IMR-90 (cell line): Measurements from ENCODE around the gene SEC22B. TPM values are rescaled to one million over a fixed set of nuclear protein-coding genes. Genes with fewer than 3 reads are reported as not detected.
A peak's percentile ranks its signal among the peaks of the same experiment; 100 is the strongest.

Source experiments
- ATAC-seq: fragments of 200-7000 bp; cut with Tn5 transposase; 2 replicates; pipeline ENCODE4 v1.9.1; 2020; ENCODE audit warnings: low read depth, mild to moderate bottlenecking, moderate library complexity
- Bru-seq: library from RNA; stranded (reverse); fragments of 400-500 nt; gene quantifications from one replicate; lab custom pipeline; 2021; lab: Mats Ljungman, UMichigan
- BruChase-seq, 2 experiments: library from RNA; stranded (reverse); fragments of 400-500 nt; gene quantifications; one replicate each; lab custom pipeline; 2021; lab: Mats Ljungman, UMichigan
- BruUV-seq: library from RNA; stranded (reverse); fragments of 400-500 nt; replicated peaks from 2 replicates; lab custom pipeline; 2021; lab: Mats Ljungman, UMichigan
- CTCF ChIA-PET: fragments of 300-600 bp; formaldehyde crosslinking; extraction: SDS; loops from one replicate; lab custom pipeline; 2021; ENCODE audit warnings: antibody characterized with exemption; lab: Yijun Ruan, JAX
- POLR2A ChIA-PET: fragments of 300-600 bp; sonication (Branson Sonifier 250); formaldehyde crosslinking; loops from one replicate; lab custom pipeline; 2022; ENCODE audit warnings: antibody characterized with exemption; ENCODE audit not compliant: unreplicated experiment; lab: Charles Lee
- DNase-seq: peaks from one replicate; pipeline ENCODE4 v3.0.0; 2013
- H2AFZ ChIP-seq: replicated peaks from 2 replicates; pipeline ENCODE3; 2013; ENCODE audit warnings: low read length, mild to moderate bottlenecking; ENCODE audit not compliant: poor library complexity
- H2AK5ac ChIP-seq: 2 replicates; pipeline ENCODE4 v1.6.1; 2013; ENCODE audit warnings: low read depth, low read length, inconsistent platforms
- H2AK9ac ChIP-seq: replicated peaks from 2 replicates; pipeline ENCODE3; 2013; ENCODE audit warnings: mild to moderate bottlenecking, low read depth, low read length, moderate library complexity; ENCODE audit not compliant: poor library complexity
- H2BK120ac ChIP-seq: 2 replicates; pipeline ENCODE4 v1.6.1; 2013; ENCODE audit warnings: low read depth, low read length, inconsistent platforms
- H2BK15ac ChIP-seq: 3 replicates; pipeline ENCODE4 v1.6.1; 2013; ENCODE audit warnings: low read depth, low read length, inconsistent platforms
- H2BK20ac ChIP-seq: 2 replicates; pipeline ENCODE4 v1.6.1; 2013; ENCODE audit warnings: low read depth, mild to moderate bottlenecking, inconsistent platforms, low read length, moderate library complexity
- H2BK5ac ChIP-seq: 2 replicates; pipeline ENCODE4 v1.6.1; 2013; ENCODE audit warnings: mild to moderate bottlenecking, low read depth, low read length, inconsistent platforms; ENCODE audit not compliant: poor library complexity, severe bottlenecking
- H3K14ac ChIP-seq: replicated peaks from 2 replicates; pipeline ENCODE4 v1.6.1; 2013; ENCODE audit warnings: low read depth, low read length, inconsistent platforms
- H3K18ac ChIP-seq: 2 replicates; pipeline ENCODE4 v1.6.1; 2013; ENCODE audit warnings: low read depth, low read length, control low read depth
- H3K23ac ChIP-seq: 2 replicates; pipeline ENCODE4 v1.6.1; 2013; ENCODE audit warnings: low read depth, low read length, inconsistent platforms
- H3K27ac ChIP-seq: 2 replicates; pipeline ENCODE4 v1.5.1; 2013; ENCODE audit warnings: mild to moderate bottlenecking, control low read depth, low read length; ENCODE audit not compliant: insufficient read depth
- H3K27me3 ChIP-seq: 2 replicates; pipeline ENCODE4 v1.6.1; 2013; ENCODE audit warnings: low read length; ENCODE audit not compliant: control insufficient read depth, insufficient read depth
- H3K36me3 ChIP-seq: 2 replicates; pipeline ENCODE4 v1.6.1; 2013; ENCODE audit warnings: low read length, mixed read lengths; ENCODE audit not compliant: control insufficient read depth, insufficient read depth
- H3K4ac ChIP-seq: 2 replicates; pipeline ENCODE4 v1.6.1; 2013; ENCODE audit warnings: low read depth, low read length, inconsistent platforms
- H3K4me1 ChIP-seq: 2 replicates; pipeline ENCODE4 v1.6.1; 2013; ENCODE audit warnings: low read length, mixed read lengths; ENCODE audit not compliant: control insufficient read depth, insufficient read depth
- H3K4me2 ChIP-seq: 2 replicates; pipeline ENCODE4 v1.6.1; 2013; ENCODE audit warnings: low read depth, mild to moderate bottlenecking, control low read depth, low read length, moderate library complexity
- H3K4me3 ChIP-seq: 2 replicates; pipeline ENCODE4 v1.5.1; 2013; ENCODE audit warnings: low read depth, mild to moderate bottlenecking, control low read depth, low read length, moderate library complexity; ENCODE audit not compliant: insufficient read depth
- H3K56ac ChIP-seq: 2 replicates; pipeline ENCODE4 v1.6.1; 2013; ENCODE audit warnings: low read length, inconsistent platforms; ENCODE audit not compliant: insufficient read depth; ENCODE audit errors: extremely low read depth
- H3K79me1 ChIP-seq, 2 experiments: 2 replicates each; pipeline ENCODE4 v1.6.1; 2013; ENCODE audit warnings: low read length in 2 of 2, inconsistent platforms in 1 of 2, low read depth in 1 of 2
- H3K9ac ChIP-seq: 2 replicates; pipeline ENCODE4 v1.6.1; 2013; ENCODE audit warnings: low read depth, low read length, control low read depth
- H3K9me1 ChIP-seq: 2 replicates; pipeline ENCODE4 v1.6.1; 2013; ENCODE audit warnings: low read length, inconsistent platforms; ENCODE audit not compliant: insufficient read depth
- H3K9me3 ChIP-seq: 2 replicates; pipeline ENCODE4 v1.6.1; 2013; ENCODE audit warnings: low read length; ENCODE audit not compliant: control insufficient read depth, insufficient read depth
- H4K20me1 ChIP-seq: 2 replicates; pipeline ENCODE4 v1.6.1; 2013; ENCODE audit warnings: low read length, inconsistent platforms; ENCODE audit not compliant: insufficient read depth
- H4K5ac ChIP-seq: 2 replicates; pipeline ENCODE4 v1.6.1; 2013; ENCODE audit warnings: mild to moderate bottlenecking, low read depth, low read length, control low read depth
- H4K8ac ChIP-seq, 2 experiments: 2 replicates each; pipeline ENCODE4 v1.6.1; 2013; ENCODE audit warnings: low read depth in 2 of 2, low read length in 2 of 2, control low read depth in 1 of 2, inconsistent platforms in 1 of 2
- H4K91ac ChIP-seq: 2 replicates; pipeline ENCODE4 v1.6.1; 2013; ENCODE audit warnings: low read depth, low read length, inconsistent platforms; ENCODE audit not compliant: insufficient read depth
- BHLHE40 ChIP-seq: fragments of 150-350 bp; IDR thresholded peaks from 2 replicates; pipeline ENCODE4 v1.6.1; 2016; ENCODE audit warnings: mild to moderate bottlenecking, low read depth, low read length
- CEBPB ChIP-seq: IDR thresholded peaks from 2 replicates; pipeline ENCODE4 v1.6.1; 2012; ENCODE audit warnings: low read depth, low read length, improper control_type of control experiment
- FOS ChIP-seq: fragments of 150-350 bp; IDR thresholded peaks from 2 replicates; pipeline ENCODE4 v1.6.1; 2016; ENCODE audit warnings: low read depth, low read length
- MAZ ChIP-seq: IDR thresholded peaks from 2 replicates; pipeline ENCODE4 v1.6.1; 2012; ENCODE audit warnings: low read depth, mild to moderate bottlenecking, low read length, improper control_type of control experiment, moderate library complexity, borderline replicate concordance
- MXI1 ChIP-seq: IDR thresholded peaks from 2 replicates; pipeline ENCODE4 v1.6.1; 2012; ENCODE audit warnings: low read depth, mild to moderate bottlenecking, low read length, moderate library complexity, borderline replicate concordance
- NFE2L2 ChIP-seq: fragments of 150-350 bp; IDR thresholded peaks from 2 replicates; pipeline ENCODE4 v1.6.1; 2016; ENCODE audit warnings: low read depth, mild to moderate bottlenecking, low read length
- POLR2A ChIP-seq: IDR thresholded peaks from 2 replicates; pipeline ENCODE4 v1.6.1; 2012; ENCODE audit warnings: mild to moderate bottlenecking, low read depth, low read length
- RAD21 ChIP-seq: IDR thresholded peaks from 2 replicates; pipeline ENCODE4 v1.6.1; 2012; ENCODE audit warnings: low read length, improper control_type of control experiment
- RCOR1 ChIP-seq: IDR thresholded peaks from 2 replicates; pipeline ENCODE4 v1.6.1; 2012; ENCODE audit warnings: mild to moderate bottlenecking, low read length, improper control_type of control experiment; ENCODE audit not compliant: insufficient replicate concordance
- RFX5 ChIP-seq: IDR thresholded peaks from 2 replicates; pipeline ENCODE4 v1.8.0; 2012; ENCODE audit warnings: low read depth, mild to moderate bottlenecking, low read length, moderate library complexity
- WGBS, 2 experiments: methylation state at CpG; one replicate each; pipeline versions ENCODE4 v1.1.5 to v1.1.7; 2013; ENCODE audit warnings: missing lambda C conversion rate in 2 of 2; ENCODE audit not compliant: insufficient read length in 1 of 2; ENCODE audit errors: extremely low coverage in 2 of 2; 5-methylcytosine and 5-hydroxymethylcytosine counted together
- dilution Hi-C: fragments of 300-500 bp; cut with HindIII; formaldehyde crosslinking; loops from one replicate; pipeline ENCODE4 v1.14.3; 2018; ENCODE audit warnings: low sequenced_read_pairs; ENCODE audit not compliant: unreplicated experiment
- in situ Hi-C: fragments of 300-500 bp; cut with MboI; formaldehyde crosslinking; loops from 3 replicates; pipeline ENCODE4 v1.14.3; 2019; ENCODE audit warnings: low sequenced_read_pairs, inconsistent platforms, mixed read lengths
- intact Hi-C: fragments of 100-400 bp; cut with micrococcal nuclease; formaldehyde crosslinking; loops from 2 replicates; pipeline ENCODE4 v1.10.0; 2022
- long read RNA-seq: library from polyadenylated mRNA; unstranded; transcript quantifications from one replicate; pipeline ENCODE4 v2.0.0, GENCODE V29; 2021; ENCODE audit not compliant: unreplicated experiment
- polyA plus RNA-seq, 3 experiments: library from polyadenylated mRNA; depleted of rRNA; stranded (reverse); fragments of >200 nt; gene quantifications; 2 replicates each; pipeline ENCODE4 v1.2.3, GENCODE V29; 2012; ENCODE audit warnings: low replicate concordance in 1 of 3
- total RNA-seq: library from RNA; depleted of rRNA; stranded (reverse); fragments of >200 nt; gene quantifications from 2 replicates; pipeline ENCODE4 v1.2.3, GENCODE V29; 2012; rRNA removed
- TF ChIP-seq, protein P1 (sequence below): fragments of 150-350 bp; IDR thresholded peaks from 2 replicates; pipeline ENCODE4 v1.6.1; 2016; ENCODE audit warnings: low read depth, mild to moderate bottlenecking, low read length, moderate library complexity, borderline replicate concordance
- TF ChIP-seq, protein P2 (sequence below): conservative IDR thresholded peaks from 2 replicates; pipeline ENCODE4 v1.5.1; 2012; ENCODE audit warnings: mild to moderate bottlenecking, low read depth, low read length, improper control_type of control experiment

The SEC22B gene
- total RNA-seq (57.4 and 78.9 TPM in 2 replicates), polyA plus RNA-seq (2012; rRNA removed) (26.7 and 35.9 TPM in 2 replicates), Bru-seq, nascent RNA (percentile 98 among the genes with signal in this experiment), BruChase-seq, experiment 1, labeled RNA remaining after a 6-hour chase (percentile 99 among the genes with signal in this experiment), BruChase-seq, experiment 2, labeled RNA remaining after a 2-hour chase (percentile 99 among the genes with signal in this experiment)
- polyA plus RNA-seq (2012; cell fraction: cytosol; rRNA removed): 9.3 and 10.0 TPM in 2 replicates
- polyA plus RNA-seq (2012; cell fraction: nucleus; rRNA removed; ENCODE audit: low replicate concordance): 10.0 and 60.5 TPM in 2 replicates
- long read RNA-seq, full-length matches to known transcripts: 274 of 315 reads
- long read RNA-seq, partial matches to known transcripts: 18 of 315 reads
- long read RNA-seq, other reads (novel, unspliced or antisense): 23 of 315 reads

DNA sequence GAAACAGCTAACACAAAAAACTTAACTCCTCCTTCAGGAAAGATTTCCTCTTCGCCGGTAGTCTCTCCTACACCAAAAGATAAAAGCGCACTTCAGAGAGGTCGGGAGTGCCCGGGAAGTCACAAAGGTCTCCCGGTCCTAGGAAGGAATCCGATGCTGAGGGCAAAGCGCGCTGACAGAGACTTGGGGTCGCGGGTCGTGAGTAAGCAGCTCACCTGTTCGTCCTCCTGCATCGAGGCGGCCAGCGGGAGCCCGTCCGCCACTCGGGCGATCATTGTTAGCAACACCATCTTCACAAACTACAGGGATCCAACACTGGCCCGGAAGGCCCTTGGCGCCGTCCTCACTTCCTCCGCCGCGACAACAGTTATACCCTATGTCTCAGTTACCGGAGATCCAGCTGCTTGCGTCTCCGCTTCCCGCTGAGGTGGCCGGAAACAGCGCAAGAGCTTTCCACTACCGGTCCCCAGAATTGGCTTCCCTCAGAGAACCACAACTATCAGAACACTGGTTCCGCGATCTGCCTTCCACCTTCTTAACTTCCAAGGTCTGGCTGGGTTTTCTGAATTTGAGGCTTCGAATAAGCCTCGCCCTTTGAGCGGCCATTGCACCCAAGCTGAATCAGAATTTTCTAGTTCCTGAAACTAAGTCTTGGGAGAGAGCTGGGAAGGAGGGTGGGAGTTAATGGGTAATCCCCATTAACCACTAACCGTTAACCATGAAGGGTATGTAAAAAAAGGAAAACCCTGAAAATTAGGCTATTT, at the start of gene SEC22B:
Gene SEC22B (minus strand): TSS at position 429 of the 764 bp plus-strand sequence. CDS start 139 bp downstream, at position 290.
- Histone ChIP-seq H3K4ac (peak within 1 kb of the TSS; percentile 97), H3K14ac (peak within 1 kb of the TSS; percentile 98), H4K20me1 (no peaks in the 10 kb centered on the region), H3K79me1 (peaks cover 0 to 12% of the 10 kb centered on the region in 2 experiments; a peak in 1 of 4 replicates), H3K4me3 (peak within 1 kb of the TSS; percentile 90), H3K4me2 (peak within 1 kb of the TSS; percentile 92), H2BK15ac (peak within 1 kb of the TSS; percentile 88), H2AK9ac (peak within 1 kb of the TSS; percentile 84), H2AK5ac (peak within 1 kb of the TSS; percentile 76; the same call in 1 of the 2 replicates), H3K9me1 (peaks cover 3% of the 10 kb centered on the region; the same call in 1 of the 2 replicates), H2BK20ac (peak within 1 kb of the TSS; percentile 99), H3K56ac (peak within 1 kb of the TSS; percentile 85), H2BK5ac (peak within 1 kb of the TSS; percentile 92), H2AFZ (peak within 1 kb of the TSS; percentile 97), H3K27ac (peak within 1 kb of the TSS; percentile 96), H3K23ac (peak within 1 kb of the TSS; percentile 94), H3K4me1 (peaks cover 12% of the 10 kb centered on the region), H3K9ac (peak within 1 kb of the TSS; percentile 97), H4K91ac (peak within 1 kb of the TSS; percentile 96), H4K5ac (peak within 1 kb of the TSS; percentile 98), H2BK120ac (peak within 1 kb of the TSS; percentile 100), H3K36me3 (0 out of 2 replicates have a peak, but pooled peaks cover 1% of the 10 kb centered on the region), H3K9me3 (no peaks in the 10 kb centered on the region), H3K27me3 (no peaks in the 10 kb centered on the region), H3K18ac (peak within 1 kb of the TSS; percentile 89), H4K8ac (peak within 1 kb of the TSS; percentile 29 to 100)
- ATAC-seq: peak; percentile 60
- ChIA-PET POLR2A (interaction anchor here (0.5 kb wide), 2 partner anchors 12 to 304 kb away, joined by 4 to 7 read pairs; no protein-coding TSS in a partner anchor), CTCF (no interaction called here)
- peak; percentile 96 for DNase-seq
- no TSS peak for BruUV-seq
- in situ Hi-C loops: no loop called here
- 0% methylated on average over 12 of the region's 39 CpGs; no CpG with 5 or more reads in 1 of the 2 experiments for whole genome bisulfite sequencing, 2 experiments
- dilution Hi-C loops: no loop called here
- intact Hi-C loops: no loop called here
- TF ChIP-seq BHLHE40 (0 out of 2 replicates have a peak, but pooled peaks have one; percentile 35), RAD21 (peak; percentile 26), POLR2A (peak; percentile 97), RFX5 (no peak), MAZ (0 out of 2 replicates have a peak, but pooled peaks have one; percentile 20), MXI1 (peak; percentile 30; the same call in 1 of the 2 replicates), FOS (peak; percentile 8; the same call in 1 of the 2 replicates), CEBPB (peak; percentile 65), RCOR1 (peak; percentile 69), NFE2L2 (peak; percentile 18; the same call in 1 of the 2 replicates)
- TF ChIP-seq, protein P1, sequence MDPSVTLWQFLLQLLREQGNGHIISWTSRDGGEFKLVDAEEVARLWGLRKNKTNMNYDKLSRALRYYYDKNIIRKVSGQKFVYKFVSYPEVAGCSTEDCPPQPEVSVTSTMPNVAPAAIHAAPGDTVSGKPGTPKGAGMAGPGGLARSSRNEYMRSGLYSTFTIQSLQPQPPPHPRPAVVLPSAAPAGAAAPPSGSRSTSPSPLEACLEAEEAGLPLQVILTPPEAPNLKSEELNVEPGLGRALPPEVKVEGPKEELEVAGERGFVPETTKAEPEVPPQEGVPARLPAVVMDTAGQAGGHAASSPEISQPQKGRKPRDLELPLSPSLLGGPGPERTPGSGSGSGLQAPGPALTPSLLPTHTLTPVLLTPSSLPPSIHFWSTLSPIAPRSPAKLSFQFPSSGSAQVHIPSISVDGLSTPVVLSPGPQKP: no peak
- TF ChIP-seq, protein P2, sequence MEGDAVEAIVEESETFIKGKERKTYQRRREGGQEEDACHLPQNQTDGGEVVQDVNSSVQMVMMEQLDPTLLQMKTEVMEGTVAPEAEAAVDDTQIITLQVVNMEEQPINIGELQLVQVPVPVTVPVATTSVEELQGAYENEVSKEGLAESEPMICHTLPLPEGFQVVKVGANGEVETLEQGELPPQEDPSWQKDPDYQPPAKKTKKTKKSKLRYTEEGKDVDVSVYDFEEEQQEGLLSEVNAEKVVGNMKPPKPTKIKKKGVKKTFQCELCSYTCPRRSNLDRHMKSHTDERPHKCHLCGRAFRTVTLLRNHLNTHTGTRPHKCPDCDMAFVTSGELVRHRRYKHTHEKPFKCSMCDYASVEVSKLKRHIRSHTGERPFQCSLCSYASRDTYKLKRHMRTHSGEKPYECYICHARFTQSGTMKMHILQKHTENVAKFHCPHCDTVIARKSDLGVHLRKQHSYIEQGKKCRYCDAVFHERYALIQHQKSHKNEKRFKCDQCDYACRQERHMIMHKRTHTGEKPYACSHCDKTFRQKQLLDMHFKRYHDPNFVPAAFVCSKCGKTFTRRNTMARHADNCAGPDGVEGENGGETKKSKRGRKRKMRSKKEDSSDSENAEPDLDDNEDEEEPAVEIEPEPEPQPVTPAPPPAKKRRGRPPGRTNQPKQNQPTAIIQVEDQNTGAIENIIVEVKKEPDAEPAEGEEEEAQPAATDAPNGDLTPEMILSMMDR: no peak
